Subcutaneous adipose tissue (tissue), 4 donors: ENCODE measurements around the gene USP20. TPM values are rescaled to one million over a fixed set of nuclear protein-coding genes. Genes with fewer than 3 reads are reported as not detected.

Source experiments
- total RNA-seq, 4 donors: library from RNA; depleted of rRNA; stranded (reverse); fragments of >200 nt; gene quantifications; one replicate each; pipeline ENCODE4 v1.1.0, GENCODE V29; 2016
- TF ChIP-seq, protein P1 (sequence below): fragments of 450-650 bp; IDR thresholded peaks from one replicate; pipeline ENCODE4 v1.5.1; 2016; ENCODE audit warnings: low read depth, mild to moderate bottlenecking, control low read depth, antibody characterized with exemption, moderate library complexity

USP20 gene
- total RNA-seq, 4 donors from 2014 or later = 12.1 to 23.7 (median 19.8) TPM

DNA sequence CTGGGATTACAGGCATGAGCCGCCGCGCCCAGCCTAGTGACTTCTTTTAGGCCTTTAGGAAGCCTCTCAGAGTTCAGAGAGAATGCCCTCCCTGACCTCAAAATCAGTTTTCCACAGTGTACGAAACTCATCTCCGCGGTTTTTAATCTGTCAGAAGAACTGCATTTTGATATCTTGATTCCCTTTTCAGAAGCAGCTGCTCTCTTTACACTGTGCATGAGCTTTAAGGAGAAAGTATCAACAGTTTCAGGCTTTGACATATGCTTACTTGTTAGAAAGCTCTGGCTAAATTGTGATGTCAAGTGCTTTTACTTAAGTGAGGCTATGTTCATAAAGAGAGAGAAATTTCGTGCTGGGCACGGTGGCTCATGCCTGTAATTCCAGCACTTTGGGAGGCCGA lies 74.6 kb downstream of the USP20 start:
- TF ChIP-seq, protein P1, sequence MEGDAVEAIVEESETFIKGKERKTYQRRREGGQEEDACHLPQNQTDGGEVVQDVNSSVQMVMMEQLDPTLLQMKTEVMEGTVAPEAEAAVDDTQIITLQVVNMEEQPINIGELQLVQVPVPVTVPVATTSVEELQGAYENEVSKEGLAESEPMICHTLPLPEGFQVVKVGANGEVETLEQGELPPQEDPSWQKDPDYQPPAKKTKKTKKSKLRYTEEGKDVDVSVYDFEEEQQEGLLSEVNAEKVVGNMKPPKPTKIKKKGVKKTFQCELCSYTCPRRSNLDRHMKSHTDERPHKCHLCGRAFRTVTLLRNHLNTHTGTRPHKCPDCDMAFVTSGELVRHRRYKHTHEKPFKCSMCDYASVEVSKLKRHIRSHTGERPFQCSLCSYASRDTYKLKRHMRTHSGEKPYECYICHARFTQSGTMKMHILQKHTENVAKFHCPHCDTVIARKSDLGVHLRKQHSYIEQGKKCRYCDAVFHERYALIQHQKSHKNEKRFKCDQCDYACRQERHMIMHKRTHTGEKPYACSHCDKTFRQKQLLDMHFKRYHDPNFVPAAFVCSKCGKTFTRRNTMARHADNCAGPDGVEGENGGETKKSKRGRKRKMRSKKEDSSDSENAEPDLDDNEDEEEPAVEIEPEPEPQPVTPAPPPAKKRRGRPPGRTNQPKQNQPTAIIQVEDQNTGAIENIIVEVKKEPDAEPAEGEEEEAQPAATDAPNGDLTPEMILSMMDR = no peak

- TF ChIP-seq, protein P1 = no peak
Measured at GRCh38 chr9:129910628-129911567, 75.6 kb downstream of the USP20 start.

DNA sequence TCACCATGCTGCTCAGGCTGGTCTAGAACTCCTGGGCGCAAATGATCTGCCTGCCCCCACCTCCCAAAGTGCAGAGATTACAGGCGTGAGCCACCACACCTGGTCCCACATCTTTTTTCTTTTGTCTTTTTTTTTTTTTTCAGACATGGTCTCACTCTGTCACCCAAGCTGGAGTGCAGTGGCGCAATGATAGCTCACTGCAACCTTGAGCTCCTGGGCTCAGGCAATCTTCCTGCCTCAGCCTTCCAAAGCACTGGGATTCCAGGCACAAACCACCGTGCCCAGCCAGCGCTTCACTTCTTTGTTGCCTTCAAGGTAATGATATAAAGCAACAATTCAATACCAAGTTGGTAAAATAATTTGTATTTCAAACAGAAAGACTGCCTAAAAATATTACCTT lies 78.8 kb downstream of the USP20 start:
- TF ChIP-seq, protein P1 = no peak

DNA sequence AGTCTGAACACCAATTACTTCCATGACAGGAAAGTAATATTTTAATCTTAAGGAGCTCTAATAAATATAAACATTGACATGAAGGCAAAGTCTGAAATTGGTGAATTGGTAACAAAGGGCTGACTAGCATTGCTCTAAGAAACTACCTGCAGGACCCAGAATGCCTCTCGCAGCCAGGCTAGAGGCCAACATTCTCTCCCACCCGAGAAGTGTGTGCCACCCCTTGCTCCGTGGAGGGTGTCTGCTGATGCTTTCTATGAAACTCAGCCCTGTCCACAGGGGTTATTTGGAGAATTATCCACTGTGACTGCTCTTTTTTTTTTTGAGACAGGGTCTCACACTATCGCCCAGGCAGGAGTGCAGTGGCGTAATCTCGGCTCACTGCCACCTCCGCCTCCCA lies 81.4 kb downstream of the USP20 start:
- TF ChIP-seq, protein P1 = no peak

GRCh38 chr9:129918296-129918950 lies 83.2 kb downstream of the USP20 start:
- TF ChIP-seq, protein P1 = no peak

DNA sequence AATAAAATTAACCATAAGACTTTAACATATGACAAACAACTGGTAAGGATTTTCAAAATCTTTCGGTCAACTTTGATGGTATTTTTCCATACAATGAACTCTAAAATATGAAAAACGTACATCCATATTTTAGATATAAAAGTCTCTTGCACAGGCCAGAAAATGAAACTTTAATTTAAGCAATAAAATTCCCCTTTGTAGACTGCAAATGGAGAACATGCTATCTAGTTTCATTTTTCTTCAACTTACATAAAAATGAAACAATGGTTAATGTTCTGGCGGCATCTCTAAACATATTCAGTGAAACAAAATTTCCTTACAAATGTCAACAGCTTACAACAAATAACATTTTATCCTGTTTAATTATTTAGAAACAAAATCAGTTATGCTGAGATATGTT lies 84.0 kb downstream of the USP20 start:
- TF ChIP-seq, protein P1 = no peak

GRCh38 chr9:129919841-129920240 lies 84.6 kb downstream of the USP20 start:
- TF ChIP-seq, protein P1 = no peak
